CD4-positive, alpha-beta T cell treated with Interleukin-2 at 100 ng/mL for 4 hours (primary cell): ENCODE measurements around the gene SELENOO.

Experiments
- DNase-seq: peaks from one replicate; pipeline ENCODE4 v3.0.0-alpha.2; 2020; ENCODE audit warnings: low spot score

The SELENOO gene

DNA sequence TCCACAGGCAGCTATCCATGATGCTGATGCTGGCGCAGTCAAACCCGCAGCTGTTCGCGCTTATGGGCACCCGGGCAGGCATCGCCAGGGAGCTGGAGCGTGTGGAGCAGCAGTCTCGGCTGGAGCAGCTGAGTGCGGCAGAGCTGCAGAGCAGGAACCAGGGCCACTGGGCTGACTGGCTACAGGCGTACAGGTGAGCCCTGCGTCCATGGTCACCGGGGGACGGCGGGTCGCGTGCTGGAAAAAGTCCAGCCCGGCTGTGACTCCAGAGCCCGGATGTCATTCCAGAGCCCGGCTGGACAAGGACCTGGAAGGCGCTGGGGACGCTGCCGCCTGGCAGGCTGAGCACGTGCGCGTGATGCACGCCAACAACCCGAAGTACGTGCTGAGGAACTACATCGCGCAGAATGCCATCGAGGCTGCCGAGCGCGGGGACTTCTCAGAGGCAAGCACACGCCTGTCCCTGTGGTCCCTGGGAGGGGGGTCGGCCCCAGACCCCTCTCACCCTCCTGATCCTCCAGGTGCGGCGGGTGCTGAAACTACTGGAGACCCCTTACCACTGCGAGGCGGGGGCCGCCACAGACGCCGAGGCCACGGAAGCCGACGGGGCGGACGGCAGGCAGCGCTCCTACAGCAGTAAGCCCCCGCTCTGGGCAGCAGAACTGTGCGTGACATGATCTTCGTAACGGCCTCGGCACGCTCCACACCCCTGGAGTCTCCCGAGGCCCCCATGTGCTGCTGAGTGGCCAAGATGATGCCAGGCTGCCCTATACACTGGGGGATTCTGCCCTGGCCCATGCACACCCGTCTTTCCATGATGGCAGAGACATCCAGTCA, 16.1 kb downstream of the SELENOO start:
- DNase-seq = no peak

GRCh38 chr22:50217543-50218152, 16.8 kb downstream of the SELENOO start:
- no peak for DNase-seq

GRCh38 chr22:50218153-50218995, 17.6 kb downstream of the SELENOO start:
- DNase-seq = no peak

GRCh38 chr22:50218996-50219727, 18.4 kb downstream of the SELENOO start:
- DNase-seq = no peak

DNA sequence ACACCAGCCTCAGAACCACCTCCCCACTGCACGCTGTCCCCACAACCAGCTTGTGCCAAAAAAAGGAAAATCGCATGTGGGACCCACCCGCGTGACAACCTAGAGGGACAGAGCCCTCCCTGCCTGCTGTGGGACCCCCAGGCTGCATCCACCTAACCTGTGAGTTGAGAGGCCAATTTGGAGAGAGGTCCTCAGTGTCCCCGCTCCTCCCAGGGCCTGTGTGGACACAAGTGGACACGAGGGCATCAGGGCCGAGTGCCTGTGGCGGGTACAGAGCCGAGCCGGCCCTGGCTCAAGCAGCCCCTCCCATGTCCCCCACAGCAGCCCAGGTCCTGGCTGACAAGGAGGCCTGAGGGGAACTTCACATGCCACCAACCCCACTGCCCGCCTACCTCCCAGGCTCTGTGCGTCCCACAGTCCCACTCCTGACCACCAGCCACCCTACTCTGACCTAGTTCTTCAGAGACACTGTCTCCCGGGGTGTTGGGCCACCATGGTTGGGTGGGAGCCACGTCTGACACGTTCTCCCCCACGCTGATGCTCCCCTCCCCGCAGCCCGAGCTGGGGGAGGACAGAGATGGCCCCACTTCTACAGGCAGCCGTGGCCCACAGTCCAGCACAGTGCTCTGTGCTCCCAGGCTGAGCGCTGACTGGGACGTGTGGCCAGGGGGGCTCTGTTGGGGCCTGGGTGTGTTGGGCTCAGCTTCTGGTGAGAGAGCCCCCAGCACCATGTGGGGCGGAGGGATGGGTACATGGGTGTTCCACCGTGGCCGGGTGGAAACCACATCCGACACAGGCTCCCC, 19.2 kb downstream of the SELENOO start:
- DNase-seq = no peak

DNA sequence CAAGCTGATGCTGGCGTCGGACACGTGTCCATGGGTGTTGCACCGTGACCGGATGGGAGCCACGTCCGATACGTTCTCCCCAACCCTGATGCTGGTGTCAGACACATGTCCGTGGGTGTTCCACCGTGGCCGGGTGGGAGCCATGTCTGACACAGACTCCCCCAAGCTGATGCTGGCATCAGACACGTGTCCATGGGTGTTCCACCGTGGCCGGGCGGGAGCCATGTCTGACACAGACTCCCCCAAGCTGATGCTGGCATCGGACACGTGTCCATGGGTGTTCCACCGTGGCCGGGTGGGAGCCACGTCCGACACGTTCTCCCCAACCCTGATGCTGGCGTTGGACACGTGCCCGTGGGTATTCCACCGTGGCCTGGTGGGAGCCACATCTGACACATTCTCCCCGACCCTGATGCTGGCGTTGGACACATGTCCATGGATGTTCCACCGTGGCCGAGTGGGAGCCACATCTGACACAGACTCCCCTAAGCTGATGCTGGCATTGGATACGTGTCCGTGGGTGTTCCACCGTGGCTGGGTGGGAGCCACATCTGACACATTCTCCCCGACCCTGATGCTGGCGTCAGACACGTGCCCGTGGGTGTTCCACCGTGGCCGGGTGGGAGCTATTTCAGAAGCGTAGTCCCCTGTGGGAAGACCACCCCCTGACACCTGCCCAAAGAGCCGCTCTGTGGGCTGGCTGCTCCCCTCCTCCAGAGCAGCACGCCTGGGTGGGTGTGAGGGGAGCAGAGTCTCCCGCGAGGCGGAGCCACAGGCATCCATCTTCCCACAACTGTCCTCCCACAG, 20.0 kb downstream of the SELENOO start:
- DNase-seq = no peak

- no peak for DNase-seq
Measured at GRCh38 chr22:50221410-50222300, 20.8 kb downstream of the SELENOO start.

GRCh38 chr22:50222508-50222907, 21.7 kb downstream of the SELENOO start:
- no peak for DNase-seq

GRCh38 chr22:50224071-50224470, 23.3 kb downstream of the SELENOO start:
- DNase-seq = no peak

GRCh38 chr22:50225200-50225969, 24.6 kb downstream of the SELENOO start:
- DNase-seq = no peak

- DNase-seq = no peak
Measured at GRCh38 chr22:50226063-50226874, 25.5 kb downstream of the SELENOO start.

DNA sequence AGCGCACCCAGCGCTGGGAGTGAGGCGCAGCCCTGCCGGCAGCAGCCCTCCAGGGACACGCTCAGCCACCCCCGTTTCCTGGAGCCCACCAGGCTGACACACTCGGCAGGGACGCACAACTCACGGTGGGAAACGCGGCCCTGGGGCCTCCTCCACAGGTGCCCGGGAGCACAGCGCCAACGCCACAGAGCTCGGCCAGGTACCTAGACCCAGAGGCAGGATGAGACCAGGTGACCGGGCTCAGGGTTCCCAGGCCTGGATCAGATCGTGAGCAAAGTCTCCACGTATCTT, 26.0 kb downstream of the SELENOO start:
- DNase-seq = no peak

GRCh38 chr22:50227579-50228215, 26.9 kb downstream of the SELENOO start:
- no peak for DNase-seq

- no peak for DNase-seq
Measured at GRCh38 chr22:50228366-50228765, 27.6 kb downstream of the SELENOO start.

- no peak for DNase-seq
Measured at GRCh38 chr22:50229370-50229769, 28.6 kb downstream of the SELENOO start.

DNA sequence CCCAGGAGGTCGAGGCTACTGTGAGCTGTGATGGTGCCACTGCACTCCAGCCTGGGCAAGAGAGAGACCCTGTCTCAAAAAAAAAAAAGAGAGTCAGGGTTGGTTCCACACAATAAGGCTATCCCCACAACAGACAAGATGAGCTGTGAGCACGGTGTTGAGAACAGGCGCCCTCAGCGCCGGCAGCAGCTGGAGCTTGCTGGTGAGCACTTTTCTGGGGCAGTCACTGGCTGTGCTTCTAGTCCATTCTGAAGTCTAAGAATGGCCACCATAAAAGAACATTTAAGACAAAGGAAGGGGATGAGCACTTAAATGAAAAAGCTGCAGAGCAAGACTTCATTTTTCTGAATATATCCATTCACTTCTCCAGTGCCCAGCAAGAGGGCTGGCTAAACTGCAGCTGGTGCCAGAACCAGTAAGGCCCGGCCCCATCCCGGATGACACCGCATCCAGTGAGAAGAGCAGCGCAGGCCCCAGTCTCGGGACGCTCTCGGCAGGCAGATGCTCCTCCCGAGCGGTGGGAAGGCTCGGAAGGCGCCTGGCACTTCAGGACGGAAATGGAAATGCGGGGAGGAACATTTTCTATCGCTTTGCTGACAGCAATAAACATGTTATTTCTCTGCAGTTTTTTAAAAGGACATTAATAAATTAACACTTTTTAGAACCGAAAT, 31.8 kb downstream of the SELENOO start:
- no peak for DNase-seq

DNA sequence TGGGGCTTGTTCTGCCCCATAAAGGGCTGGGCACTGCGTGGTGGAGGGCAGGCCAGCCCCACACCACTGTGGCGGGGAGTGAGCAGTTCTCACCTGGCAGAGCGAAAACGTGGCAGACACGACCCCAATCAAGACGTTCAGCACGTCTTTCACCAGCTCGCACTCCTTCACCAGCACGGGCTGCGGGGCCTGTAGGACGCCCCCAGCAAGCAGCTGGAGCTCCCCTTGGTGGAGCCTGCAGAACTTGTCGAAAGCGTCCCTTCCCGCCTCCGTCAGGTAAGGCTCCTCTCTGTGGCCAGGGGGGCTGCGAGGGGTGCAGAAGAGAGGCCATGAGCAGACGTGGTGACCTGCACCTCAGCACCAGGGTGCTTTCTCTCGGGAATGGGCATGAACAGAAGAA, 32.4 kb downstream of the SELENOO start:
- no peak for DNase-seq
